Hepatocyte (in vitro differentiated cells): ENCODE measurements around the gene RAB4A. TPM values are rescaled to one million over a fixed set of nuclear protein-coding genes. Genes with fewer than 3 reads are reported as not detected.

Experiments used
- DNase-seq: peaks from one replicate; pipeline ENCODE4 v3.0.0-alpha.2; 2016; ENCODE audit warnings: low spot score
- H2AFZ ChIP-seq: fragments of 200-600 bp; sonication (generic); 2 replicates; pipeline ENCODE4 v1.6.0; 2016; ENCODE audit warnings: antibody characterized with exemption, mild to moderate bottlenecking
- H3K27ac ChIP-seq: fragments of 200-600 bp; sonication (generic); 2 replicates; pipeline ENCODE4 v1.5.1; 2016; ENCODE audit warnings: mild to moderate bottlenecking
- H3K27me3 ChIP-seq: fragments of 200-600 bp; sonication (generic); 2 replicates; pipeline ENCODE4 v1.6.1; 2016
- H3K36me3 ChIP-seq: fragments of 200-600 bp; sonication (generic); replicated peaks from 2 replicates; pipeline ENCODE4 v1.5.1; 2016; ENCODE audit warnings: low read depth; ENCODE audit not compliant: insufficient read depth
- H3K4me1 ChIP-seq: fragments of 200-600 bp; sonication (generic); 2 replicates; pipeline ENCODE4 v1.5.1; 2016; ENCODE audit warnings: mild to moderate bottlenecking, moderate library complexity; ENCODE audit not compliant: insufficient read depth
- H3K4me2 ChIP-seq: fragments of 200-600 bp; sonication (generic); 2 replicates; pipeline ENCODE4 v1.6.0; 2016
- H3K4me3 ChIP-seq: fragments of 200-600 bp; sonication (generic); 2 replicates; pipeline ENCODE4 v1.5.1; 2016; ENCODE audit warnings: mild to moderate bottlenecking
- H3K79me2 ChIP-seq: fragments of 200-600 bp; sonication (generic); 2 replicates; pipeline ENCODE4 v1.6.0; 2017; ENCODE audit warnings: mild to moderate bottlenecking
- H3K9me2 ChIP-seq: fragments of 200-600 bp; sonication (generic); replicated peaks from 2 replicates; pipeline ENCODE4 v1.6.0; 2017; ENCODE audit warnings: mild to moderate bottlenecking; ENCODE audit not compliant: insufficient read depth
- H3K9me3 ChIP-seq: fragments of 200-600 bp; sonication (generic); 2 replicates; pipeline ENCODE4 v1.5.1; 2016; ENCODE audit warnings: low read depth, mild to moderate bottlenecking
- H4K20me1 ChIP-seq: fragments of 200-600 bp; sonication (generic); 2 replicates; pipeline ENCODE4 v1.6.0; 2016; ENCODE audit warnings: mild to moderate bottlenecking; ENCODE audit not compliant: insufficient read depth, poor library complexity, severe bottlenecking
- EZH2 ChIP-seq: fragments of 200-600 bp; sonication (generic); IDR thresholded peaks from 2 replicates; pipeline ENCODE4 v1.6.1; 2016; ENCODE audit warnings: antibody characterized with exemption, mild to moderate bottlenecking, borderline replicate concordance
- EZH2phosphoT487 ChIP-seq: fragments of 200-600 bp; sonication (generic); IDR thresholded peaks from one replicate; pipeline ENCODE4 v1.6.1; 2018; ENCODE audit warnings: antibody characterized with exemption, mild to moderate bottlenecking, low read depth, moderate library complexity; ENCODE audit not compliant: unreplicated experiment, severe bottlenecking
- WGBS: methylation state at CpG from one replicate; pipeline ENCODE4 v1.1.6; 2016; ENCODE audit warnings: low lambda C conversion rate; ENCODE audit errors: missing lambda C conversion rate; 5-methylcytosine and 5-hydroxymethylcytosine counted together
- polyA plus RNA-seq: library from polyadenylated mRNA; unstranded; fragments of >200 nt; fragmentation: Nextera tagmentation; extraction: Ambion mirVana; gene quantifications from 2 replicates; pipeline ENCODE4 v1.2.1, GENCODE V29; 2016
- total RNA-seq: library from RNA; depleted of rRNA; stranded (reverse); fragments of >200 nt; gene quantifications from 2 replicates; pipeline ENCODE4 v1.2.3, GENCODE V29; 2014
- TF ChIP-seq, protein P1 (sequence below): fragments of 200-600 bp; sonication (generic); IDR thresholded peaks from 2 replicates; pipeline ENCODE4 v1.5.1; 2016; ENCODE audit warnings: antibody characterized with exemption, mild to moderate bottlenecking; ENCODE audit not compliant: poor library complexity

Gene RAB4A
- total and polyA plus RNA-seq, 2 experiments from 2014 or later = 47.7 to 54.3 TPM

DNA sequence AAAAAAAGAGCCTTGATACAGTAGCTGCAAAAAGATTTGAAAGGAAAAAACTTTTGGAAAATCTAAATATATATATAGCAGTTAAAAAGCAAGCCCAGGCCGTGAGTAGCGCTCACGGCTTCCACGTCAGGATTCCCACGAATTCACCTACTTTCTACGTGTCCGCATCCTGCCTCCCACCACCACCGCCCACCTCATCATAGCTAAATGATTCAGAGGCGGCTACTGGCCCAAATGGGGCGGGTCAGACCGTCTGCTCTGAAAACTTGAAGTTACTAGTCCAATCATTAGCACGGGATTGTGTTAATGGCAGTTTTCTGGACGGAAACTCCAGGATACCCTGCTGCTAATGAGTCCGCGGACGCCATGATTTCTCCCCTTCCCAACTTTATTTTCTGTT lies 73.2 kb downstream of the RAB4A start:
- H3K36me3 ChIP-seq = no peaks in the 10 kb centered on the region
- no peak overlapping the region for H3K4me3 ChIP-seq
- H3K9me2 ChIP-seq = no peaks in the 10 kb centered on the region
- H3K79me2 ChIP-seq = peaks cover 21% of the 10 kb centered on the region
- H3K27ac ChIP-seq = no peak overlapping the region
- no peaks in the 10 kb centered on the region for H3K9me3 ChIP-seq
- TF ChIP-seq EZH2 (no peak), EZH2phosphoT487 (no peak)
- TF ChIP-seq, protein P1, sequence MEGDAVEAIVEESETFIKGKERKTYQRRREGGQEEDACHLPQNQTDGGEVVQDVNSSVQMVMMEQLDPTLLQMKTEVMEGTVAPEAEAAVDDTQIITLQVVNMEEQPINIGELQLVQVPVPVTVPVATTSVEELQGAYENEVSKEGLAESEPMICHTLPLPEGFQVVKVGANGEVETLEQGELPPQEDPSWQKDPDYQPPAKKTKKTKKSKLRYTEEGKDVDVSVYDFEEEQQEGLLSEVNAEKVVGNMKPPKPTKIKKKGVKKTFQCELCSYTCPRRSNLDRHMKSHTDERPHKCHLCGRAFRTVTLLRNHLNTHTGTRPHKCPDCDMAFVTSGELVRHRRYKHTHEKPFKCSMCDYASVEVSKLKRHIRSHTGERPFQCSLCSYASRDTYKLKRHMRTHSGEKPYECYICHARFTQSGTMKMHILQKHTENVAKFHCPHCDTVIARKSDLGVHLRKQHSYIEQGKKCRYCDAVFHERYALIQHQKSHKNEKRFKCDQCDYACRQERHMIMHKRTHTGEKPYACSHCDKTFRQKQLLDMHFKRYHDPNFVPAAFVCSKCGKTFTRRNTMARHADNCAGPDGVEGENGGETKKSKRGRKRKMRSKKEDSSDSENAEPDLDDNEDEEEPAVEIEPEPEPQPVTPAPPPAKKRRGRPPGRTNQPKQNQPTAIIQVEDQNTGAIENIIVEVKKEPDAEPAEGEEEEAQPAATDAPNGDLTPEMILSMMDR = no peak
- H3K27me3 ChIP-seq = peaks cover 4% of the 10 kb centered on the region
- H3K4me2 ChIP-seq = peak overlapping the region; percentile 97
- no peak overlapping the region for H2AFZ ChIP-seq
- H4K20me1 ChIP-seq = no peaks in the 10 kb centered on the region
- no peaks in the 10 kb centered on the region for H3K4me1 ChIP-seq
- WGBS = 90% methylated on average over 16 of the region's 16 CpGs
- no peak for DNase-seq

DNA sequence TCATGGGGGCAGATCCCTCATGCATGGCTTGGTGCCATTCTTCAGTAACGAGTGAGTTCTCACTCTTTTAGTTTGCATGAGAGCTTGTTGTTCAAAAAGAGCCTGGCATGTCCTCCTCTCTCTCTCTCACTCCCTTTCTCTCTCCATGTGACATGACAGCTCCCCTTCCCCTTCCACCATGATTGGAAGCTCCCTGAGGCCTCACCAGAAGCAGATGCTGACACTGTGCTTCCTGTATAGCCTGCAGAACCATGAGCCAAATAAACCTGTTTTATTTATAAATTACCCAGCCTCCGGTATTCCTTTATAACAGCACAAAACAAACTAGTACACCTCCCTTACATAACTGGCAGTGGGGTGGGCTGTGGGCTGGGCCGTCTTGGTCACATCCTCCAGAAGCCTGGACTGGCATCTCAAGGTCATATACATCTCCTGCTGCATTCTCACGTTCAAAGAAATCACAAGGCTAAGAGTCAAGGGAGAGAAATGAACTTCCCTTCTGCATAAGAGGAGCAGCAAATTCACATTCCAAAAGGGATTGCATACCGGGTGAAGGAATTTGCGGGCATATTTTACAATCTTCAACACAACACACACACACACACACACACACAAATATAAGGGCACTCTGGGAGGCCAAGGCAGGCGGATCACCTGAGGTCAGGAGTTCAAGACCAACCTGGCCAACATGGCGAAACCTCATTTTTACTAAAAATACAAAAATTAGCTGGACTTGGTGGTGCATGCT lies 74.2 kb downstream of the RAB4A start:
- no peak overlapping the region for H2AFZ ChIP-seq

DNA sequence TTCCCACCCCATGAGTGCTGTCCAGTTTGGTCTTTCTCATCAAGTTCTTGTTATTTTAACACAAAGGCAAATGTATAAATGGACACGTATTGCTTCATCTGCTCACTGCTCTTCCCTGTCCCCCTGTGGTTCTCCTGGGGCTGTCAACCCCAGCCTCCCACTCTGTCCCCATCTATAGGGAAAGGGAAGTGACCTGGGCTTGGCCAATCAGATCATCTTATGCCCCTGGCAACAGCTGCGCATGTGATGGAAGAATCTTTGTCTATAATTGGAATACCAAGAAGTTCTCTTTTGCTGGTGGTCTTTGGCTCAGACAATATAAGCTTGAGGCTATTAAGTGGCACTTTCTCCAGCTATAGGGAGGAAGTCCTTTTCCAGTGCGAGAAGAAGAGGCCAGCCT lies 76.6 kb downstream of the RAB4A start:
- H3K4me1 ChIP-seq = no peaks in the 10 kb centered on the region
- no peaks in the 10 kb centered on the region for H3K9me3 ChIP-seq
- H3K4me3 ChIP-seq = no peak overlapping the region
- H3K27ac ChIP-seq = no peak overlapping the region
- no peaks in the 10 kb centered on the region for H3K9me2 ChIP-seq
- TF ChIP-seq EZH2 (no peak), EZH2phosphoT487 (no peak)
- TF ChIP-seq, protein P1 = no peak
- no peak overlapping the region for H3K4me2 ChIP-seq
- H3K79me2 ChIP-seq = no peaks in the 10 kb centered on the region
- WGBS = 71% methylated on average over 3 of the region's 3 CpGs
- peaks cover 10% of the 10 kb centered on the region for H3K27me3 ChIP-seq
- no peaks in the 10 kb centered on the region for H3K36me3 ChIP-seq
- no peaks in the 10 kb centered on the region for H4K20me1 ChIP-seq
- no peak for DNase-seq
- H2AFZ ChIP-seq = no peak overlapping the region

More for the DNA sequence above, 74.2 kb downstream of the RAB4A start:
- no peak overlapping the region for H3K4me3 ChIP-seq
- H4K20me1 ChIP-seq = no peaks in the 10 kb centered on the region
- WGBS = 77% methylated on average over 8 of the region's 8 CpGs
- peaks cover 11% of the 10 kb centered on the region for H3K79me2 ChIP-seq
- H3K9me3 ChIP-seq = no peaks in the 10 kb centered on the region
- TF ChIP-seq, protein P1 = no peak
- TF ChIP-seq EZH2 (no peak), EZH2phosphoT487 (no peak)
- H3K36me3 ChIP-seq = no peaks in the 10 kb centered on the region
- H3K4me1 ChIP-seq = no peaks in the 10 kb centered on the region
- H3K27ac ChIP-seq = no peak overlapping the region
- H3K27me3 ChIP-seq = peaks cover 4% of the 10 kb centered on the region
- DNase-seq = no peak
- H3K4me2 ChIP-seq = no peak overlapping the region
- no peaks in the 10 kb centered on the region for H3K9me2 ChIP-seq
